Measurements from ENCODE around the gene HES4.

HES4 gene

GRCh38 chr1:1003618-1004419 lies 3.9 kb upstream of the HES4 start:
- no peak overlapping the region for H3K4me3 ChIP-seq (ENCODE audit: low read depth in 1 of 2, low read length in 2 of 2)
- H3K9me3 ChIP-seq (ENCODE audit: control insufficient read depth in 1 of 2, low read length in 2 of 2): no peaks in the 10 kb centered on the region
- H3K36me3 ChIP-seq (ENCODE audit: control insufficient read depth in 1 of 2, insufficient read depth in 2 of 2, low read length in 2 of 2): no peaks in the 10 kb centered on the region
- H3K27me3 ChIP-seq (ENCODE audit: low read depth, low read length): peaks cover 19% of the 10 kb centered on the region
- H3K4me1 ChIP-seq (ENCODE audit: control insufficient read depth in 1 of 2, insufficient read depth in 2 of 2, low read length in 2 of 2): peaks cover 0 to 36% of the 10 kb centered on the region in 2 donors
- no peak overlapping the region for H3K27ac ChIP-seq (ENCODE audit: low read length)

DNA sequence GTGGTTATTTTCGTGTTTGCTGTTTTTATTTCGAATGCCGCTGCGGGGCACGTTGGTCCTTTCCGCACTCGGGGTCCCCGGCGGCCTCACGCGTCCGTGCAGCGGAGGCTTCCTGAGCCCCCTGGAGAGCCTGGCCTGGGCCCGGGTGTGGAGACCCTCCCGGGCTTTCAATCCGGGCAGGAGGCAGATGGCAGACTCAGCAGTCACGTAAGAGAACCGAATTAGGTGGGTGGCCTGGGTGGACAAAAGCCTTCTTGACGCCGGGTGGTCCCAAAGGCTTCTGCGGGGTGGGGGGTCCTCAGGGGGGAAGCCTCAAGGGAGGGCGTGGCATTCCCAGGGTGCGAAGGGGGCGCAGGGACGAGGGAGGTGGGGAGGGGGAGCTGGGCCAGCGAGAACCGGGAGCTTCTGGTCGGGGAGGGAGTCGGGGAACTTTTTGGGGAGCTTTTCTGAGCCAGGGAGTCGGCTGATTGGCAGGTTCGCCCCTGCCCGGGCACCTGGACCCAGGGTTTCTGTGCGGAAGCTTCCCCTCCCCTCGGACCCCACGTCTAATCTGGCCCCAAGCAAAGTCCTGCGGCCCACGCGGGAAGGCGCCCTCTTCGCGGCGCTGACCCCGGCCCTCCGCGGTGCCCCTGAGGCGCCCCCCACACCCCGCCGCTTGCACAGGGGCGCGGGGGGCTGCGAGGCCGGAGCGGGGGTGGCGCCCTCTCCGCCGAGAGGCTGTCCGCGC lies 1.3 kb upstream of the HES4 start:
- Histone ChIP-seq H3K4me1 (ENCODE audit: control insufficient read depth in 1 of 2, insufficient read depth in 2 of 2, low read length in 2 of 2) (peaks cover 0 to 46% of the 10 kb centered on the region in 2 donors), H3K27me3 (ENCODE audit: low read depth, low read length) (peaks cover 24% of the 10 kb centered on the region), H3K4me3 (ENCODE audit: low read depth in 1 of 2, low read length in 2 of 2) (peak overlapping the region; percentile 46 to 68), H3K36me3 (ENCODE audit: control insufficient read depth in 1 of 2, insufficient read depth in 2 of 2, low read length in 2 of 2) (no peaks in the 10 kb centered on the region), H3K27ac (ENCODE audit: low read length) (no peak overlapping the region), H3K9me3 (ENCODE audit: control insufficient read depth in 1 of 2, low read length in 2 of 2) (no peaks in the 10 kb centered on the region)

- Histone ChIP-seq H3K27ac (ENCODE audit: low read length) (no peak overlapping the region), H3K36me3 (ENCODE audit: control insufficient read depth in 1 of 2, insufficient read depth in 2 of 2, low read length in 2 of 2) (no peaks in the 10 kb centered on the region), H3K4me3 (ENCODE audit: low read depth in 1 of 2, low read length in 2 of 2) (peak overlapping the region; percentile 46 to 68), H3K9me3 (ENCODE audit: control insufficient read depth in 1 of 2, low read length in 2 of 2) (no peaks in the 10 kb centered on the region), H3K27me3 (ENCODE audit: low read depth, low read length) (peaks cover 24% of the 10 kb centered on the region), H3K4me1 (ENCODE audit: control insufficient read depth in 1 of 2, insufficient read depth in 2 of 2, low read length in 2 of 2) (peaks cover 0 to 40% of the 10 kb centered on the region in 2 donors)
Observed at GRCh38 chr1:1000357-1001056, 610 bp upstream of the HES4 start.

GRCh38 chr1:998995-999724 lies 737 bp downstream of the HES4 start:
- peaks cover 0 to 30% of the 10 kb centered on the region in 2 donors for H3K4me1 ChIP-seq (ENCODE audit: control insufficient read depth in 1 of 2, insufficient read depth in 2 of 2, low read length in 2 of 2)
- no peak overlapping the region for H3K27ac ChIP-seq (ENCODE audit: low read length)
- H3K36me3 ChIP-seq (ENCODE audit: control insufficient read depth in 1 of 2, insufficient read depth in 2 of 2, low read length in 2 of 2): no peaks in the 10 kb centered on the region
- peaks cover 19% of the 10 kb centered on the region for H3K27me3 ChIP-seq (ENCODE audit: low read depth, low read length)
- H3K9me3 ChIP-seq (ENCODE audit: control insufficient read depth in 1 of 2, low read length in 2 of 2): no peaks in the 10 kb centered on the region
- H3K4me3 ChIP-seq (ENCODE audit: low read depth in 1 of 2, low read length in 2 of 2): peak overlapping the region; percentile 3 to 68

DNA sequence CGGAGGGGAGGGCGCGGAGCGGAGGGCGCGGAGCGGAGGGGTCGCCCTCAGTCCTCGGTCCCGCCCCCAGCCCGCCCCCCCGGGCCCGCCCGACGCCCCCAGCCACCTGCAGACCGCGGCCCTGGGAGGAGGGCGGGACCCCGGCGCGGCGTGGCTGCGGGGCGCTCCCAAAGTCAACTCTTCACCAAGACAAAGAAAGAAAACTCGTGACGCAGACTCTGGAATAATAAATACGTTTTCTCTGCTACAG lies 1.2 kb downstream of the HES4 start:
- Histone ChIP-seq H3K4me1 (ENCODE audit: control insufficient read depth in 1 of 2, insufficient read depth in 2 of 2, low read length in 2 of 2) (peaks cover 0 to 30% of the 10 kb centered on the region in 2 donors), H3K27ac (ENCODE audit: low read length) (no peak overlapping the region)

GRCh38 chr1:997993-998744 lies 1.7 kb downstream of the HES4 start:
- Histone ChIP-seq H3K4me1 (ENCODE audit: control insufficient read depth in 1 of 2, insufficient read depth in 2 of 2, low read length in 2 of 2) (peaks cover 0 to 30% of the 10 kb centered on the region in 2 donors), H3K27me3 (ENCODE audit: low read depth, low read length) (peaks cover 14% of the 10 kb centered on the region), H3K27ac (ENCODE audit: low read length) (no peak overlapping the region)

More for the DNA sequence above, 1.2 kb downstream of the HES4 start:
- Histone ChIP-seq H3K36me3 (ENCODE audit: control insufficient read depth in 1 of 2, insufficient read depth in 2 of 2, low read length in 2 of 2) (no peaks in the 10 kb centered on the region), H3K9me3 (ENCODE audit: control insufficient read depth in 1 of 2, low read length in 2 of 2) (no peaks in the 10 kb centered on the region), H3K4me3 (ENCODE audit: low read depth in 1 of 2, low read length in 2 of 2) (peak overlapping the region; percentile 3 to 68), H3K27me3 (ENCODE audit: low read depth, low read length) (peaks cover 15% of the 10 kb centered on the region)

GRCh38 chr1:997713-997992 lies 2.2 kb downstream of the HES4 start:
- H3K27ac ChIP-seq (ENCODE audit: low read length): no peak overlapping the region
- peaks cover 9% of the 10 kb centered on the region for H3K27me3 ChIP-seq (ENCODE audit: low read depth, low read length)

More at GRCh38 chr1:997993-998744, 1.7 kb downstream of the HES4 start:
- H3K9me3 ChIP-seq (ENCODE audit: control insufficient read depth in 1 of 2, low read length in 2 of 2): no peaks in the 10 kb centered on the region
- no peaks in the 10 kb centered on the region for H3K36me3 ChIP-seq (ENCODE audit: control insufficient read depth in 1 of 2, insufficient read depth in 2 of 2, low read length in 2 of 2)
- H3K4me3 ChIP-seq (ENCODE audit: low read depth in 1 of 2, low read length in 2 of 2): peak overlapping the region in 1 of 2 donors; percentile 68

GRCh38 chr1:996851-997712 lies 2.8 kb downstream of the HES4 start:
- peaks cover 9% of the 10 kb centered on the region for H3K27me3 ChIP-seq (ENCODE audit: low read depth, low read length)
- peaks cover 0 to 30% of the 10 kb centered on the region in 2 donors for H3K4me1 ChIP-seq (ENCODE audit: control insufficient read depth in 1 of 2, insufficient read depth in 2 of 2, low read length in 2 of 2)
- H3K27ac ChIP-seq (ENCODE audit: low read length): no peak overlapping the region
- no peaks in the 10 kb centered on the region for H3K36me3 ChIP-seq (ENCODE audit: control insufficient read depth in 1 of 2, insufficient read depth in 2 of 2, low read length in 2 of 2)
- no peak overlapping the region for H3K4me3 ChIP-seq (ENCODE audit: low read depth in 1 of 2, low read length in 2 of 2)
- H3K9me3 ChIP-seq (ENCODE audit: control insufficient read depth in 1 of 2, low read length in 2 of 2): peaks cover 0 to 6% of the 10 kb centered on the region in 2 donors

More at GRCh38 chr1:997713-997992, 2.2 kb downstream of the HES4 start:
- H3K36me3 ChIP-seq (ENCODE audit: control insufficient read depth in 1 of 2, insufficient read depth in 2 of 2, low read length in 2 of 2): no peaks in the 10 kb centered on the region
- peaks cover 0 to 30% of the 10 kb centered on the region in 2 donors for H3K4me1 ChIP-seq (ENCODE audit: control insufficient read depth in 1 of 2, insufficient read depth in 2 of 2, low read length in 2 of 2)
- H3K9me3 ChIP-seq (ENCODE audit: control insufficient read depth in 1 of 2, low read length in 2 of 2): peaks cover 0 to 3% of the 10 kb centered on the region in 2 donors
- no peak overlapping the region for H3K4me3 ChIP-seq (ENCODE audit: low read depth in 1 of 2, low read length in 2 of 2)

DNA sequence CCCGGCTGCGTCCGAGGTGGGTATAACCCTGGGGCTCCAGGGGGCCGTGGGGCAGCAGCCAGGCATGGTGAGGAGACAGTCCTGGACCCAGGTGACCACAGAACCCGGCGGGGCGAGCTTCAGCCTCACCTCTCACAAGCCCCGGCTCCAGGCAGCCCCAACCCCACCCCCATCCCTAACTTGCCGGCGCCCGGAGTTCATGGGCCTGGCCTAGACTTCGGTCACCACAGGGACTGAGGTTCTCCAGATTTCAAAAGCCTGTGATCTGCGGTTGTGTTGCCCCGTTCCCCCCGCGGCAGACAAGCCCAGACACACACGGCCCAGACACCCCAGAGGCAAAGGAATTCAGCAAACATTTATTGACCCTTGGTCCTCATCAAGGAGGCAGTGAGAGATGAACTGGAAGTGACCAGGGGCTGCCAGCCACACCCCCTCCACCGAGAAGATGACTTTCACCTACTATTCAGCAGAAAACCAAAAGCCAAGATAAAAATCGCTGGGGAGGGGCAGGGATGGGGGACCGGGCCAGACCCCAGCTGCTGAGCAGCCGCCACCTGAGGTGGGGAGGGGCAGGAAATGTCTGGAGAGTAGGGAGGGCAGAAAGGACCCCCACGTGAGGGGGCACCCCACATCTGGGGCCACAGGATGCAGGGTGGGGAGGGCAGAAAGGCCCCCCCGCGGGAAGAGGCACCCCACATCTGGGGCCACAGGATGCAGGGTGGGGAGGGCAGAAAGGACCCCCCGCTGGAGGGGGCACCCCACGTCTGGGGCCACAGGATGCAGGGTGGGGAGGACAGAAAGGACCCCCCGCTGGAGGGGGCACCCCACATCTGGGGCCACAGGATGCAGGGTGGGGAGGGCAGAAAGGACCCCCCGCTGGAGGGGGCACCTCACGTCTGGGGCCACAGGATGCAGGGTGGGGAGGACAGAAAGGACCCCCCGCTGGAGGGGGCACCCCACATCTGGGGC lies 3.9 kb downstream of the HES4 start:
- Histone ChIP-seq H3K27me3 (ENCODE audit: low read depth, low read length) (peaks cover 4% of the 10 kb centered on the region), H3K4me3 (ENCODE audit: low read depth in 1 of 2, low read length in 2 of 2) (no peak overlapping the region), H3K4me1 (ENCODE audit: control insufficient read depth in 1 of 2, insufficient read depth in 2 of 2, low read length in 2 of 2) (peaks cover 0 to 21% of the 10 kb centered on the region in 2 donors), H3K9me3 (ENCODE audit: control insufficient read depth in 1 of 2, low read length in 2 of 2) (peaks cover 0 to 10% of the 10 kb centered on the region in 2 donors), H3K36me3 (ENCODE audit: control insufficient read depth in 1 of 2, insufficient read depth in 2 of 2, low read length in 2 of 2) (no peaks in the 10 kb centered on the region), H3K27ac (ENCODE audit: low read length) (no peak overlapping the region)
